Esophagus mucosa (tissue), 1 donor: ENCODE measurements around the gene GSN. TPM values are rescaled to one million over a fixed set of nuclear protein-coding genes. Genes with fewer than 3 reads are reported as not detected.

ENCODE experiments used
- ATAC-seq: fragments of 200-7000 bp; cut with Tn5 transposase; one replicate; pipeline ENCODE4 v1.9.1; 2020
- total RNA-seq: library from RNA; stranded (reverse); gene quantifications from one replicate; pipeline ENCODE4 v1.2.4, GENCODE V29; 2023
- donor health status: DM: yes; HTN: yes; CAD: no.

The GSN gene
- total RNA-seq = 270 TPM

- peak; percentile 90 for ATAC-seq
These were observed at the start of gene GSN for GRCh38 chr9:121267689-121268597. Gene GSN, plus strand, starts transcription at chr9:121268162. Its CDS starts 33,810 bp downstream, at chr9:121301972.

- ATAC-seq = no peak
These were observed 49.5 kb upstream of the GSN start for GRCh38 chr9:121218357-121219027.

GRCh38 chr9:121219530-121219929 lies 48.4 kb upstream of the GSN start:
- no peak for ATAC-seq

GRCh38 chr9:121220996-121221663 lies 46.8 kb upstream of the GSN start:
- ATAC-seq = no peak

- no peak for ATAC-seq
These were observed 46.3 kb upstream of the GSN start for GRCh38 chr9:121221664-121222055.

- no peak for ATAC-seq
These were observed 45.3 kb upstream of the GSN start for GRCh38 chr9:121222524-121223171.

GRCh38 chr9:121225240-121225639 lies 42.7 kb upstream of the GSN start:
- ATAC-seq = peak; percentile 23

- ATAC-seq = no peak
These were observed 41.8 kb upstream of the GSN start for GRCh38 chr9:121226175-121226574.

- ATAC-seq = no peak
These were observed 40.1 kb upstream of the GSN start for GRCh38 chr9:121227862-121228261.

GRCh38 chr9:121230256-121230655 lies 37.7 kb upstream of the GSN start:
- ATAC-seq = no peak

GRCh38 chr9:121232251-121232650 lies 35.7 kb upstream of the GSN start:
- ATAC-seq = no peak

GRCh38 chr9:121233906-121234831 lies 33.8 kb upstream of the GSN start:
- ATAC-seq = no peak

GRCh38 chr9:121234832-121235161 lies 33.2 kb upstream of the GSN start:
- ATAC-seq = no peak

GRCh38 chr9:121235512-121235911 lies 32.5 kb upstream of the GSN start:
- ATAC-seq = no peak

GRCh38 chr9:121237916-121238315 lies 30.0 kb upstream of the GSN start:
- no peak for ATAC-seq

- ATAC-seq = no peak
These were observed 28.9 kb upstream of the GSN start for GRCh38 chr9:121239071-121239470.

- no peak for ATAC-seq
These were observed 28.1 kb upstream of the GSN start for GRCh38 chr9:121239851-121240250.

GRCh38 chr9:121240472-121241135 lies 27.4 kb upstream of the GSN start:
- no peak for ATAC-seq

GRCh38 chr9:121242219-121242958 lies 25.6 kb upstream of the GSN start:
- ATAC-seq = no peak

GRCh38 chr9:121242959-121243346 lies 25.0 kb upstream of the GSN start:
- no peak for ATAC-seq
